PFSK-1 (cell line): ENCODE measurements around the gene DIP2B.

ENCODE experiments used
- FOXP2 ChIP-seq: optimal IDR thresholded peaks from 2 replicates; pipeline ENCODE3; 2011; ENCODE audit warnings: borderline replicate concordance, control low read depth, inconsistent platforms; ENCODE audit not compliant: insufficient read depth; ENCODE audit errors: extremely low read length, extremely low read depth
- POLR2AphosphoS5 ChIP-seq: IDR thresholded peaks from 2 replicates; pipeline ENCODE4 v1.6.1; 2012; ENCODE audit warnings: low read depth, mild to moderate bottlenecking, control low read depth, low read length, moderate library complexity
- REST ChIP-seq, 2 experiments: IDR thresholded peaks; 2 replicates each; pipeline versions ENCODE4 v1.6.1 to v1.8.0; 2011 to 2012; ENCODE audit warnings: low read depth in 2 of 2, low read length in 2 of 2, control low read depth in 1 of 2, inconsistent platforms in 1 of 2, mild to moderate bottlenecking in 1 of 2, moderate library complexity in 1 of 2; ENCODE audit not compliant: insufficient read depth in 1 of 2
- SIN3A ChIP-seq: IDR thresholded peaks from 2 replicates; pipeline ENCODE4 v1.6.1; 2012; ENCODE audit warnings: mild to moderate bottlenecking, low read length, moderate library complexity, borderline replicate concordance; ENCODE audit not compliant: insufficient read depth
- TAF1 ChIP-seq: IDR thresholded peaks from 2 replicates; pipeline ENCODE4 v1.6.1; 2012; ENCODE audit warnings: low read length, control low read depth, borderline replicate concordance; ENCODE audit not compliant: insufficient read depth

GRCh38 chr12:50573271-50573670 lies 68.5 kb downstream of the DIP2B start:
- TF ChIP-seq POLR2AphosphoS5 (no peak), REST (IDR thresholded peaks at IDR 0.05; ENCODE audit: insufficient read depth in 1 of 2, low read depth in 2 of 2, low read length in 2 of 2) (no peak), SIN3A (no peak), TAF1 (no peak), FOXP2 (no peak)
